ENCODE data around the gene KITLG.

DNA sequence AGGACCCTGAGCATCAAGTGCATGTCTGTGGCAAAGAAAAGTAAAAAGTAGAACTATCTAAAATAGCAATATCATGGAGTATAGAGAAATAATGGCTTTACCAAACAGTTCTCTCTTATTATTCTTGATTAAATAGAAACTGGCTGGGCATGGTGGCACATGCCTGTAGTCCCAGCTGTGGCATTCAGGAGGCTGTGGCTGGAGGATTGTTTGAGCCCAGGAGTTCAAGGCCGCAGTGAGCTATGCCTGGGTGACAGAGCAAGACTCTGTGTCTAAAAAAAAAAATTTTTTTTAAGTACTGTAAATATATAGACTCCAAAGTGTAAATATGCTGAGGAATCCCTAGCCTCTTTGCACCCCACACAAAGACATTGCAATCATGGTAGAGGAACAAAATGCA, 121.9 kb downstream of the KITLG start:
- TF ChIP-seq, protein P1, sequence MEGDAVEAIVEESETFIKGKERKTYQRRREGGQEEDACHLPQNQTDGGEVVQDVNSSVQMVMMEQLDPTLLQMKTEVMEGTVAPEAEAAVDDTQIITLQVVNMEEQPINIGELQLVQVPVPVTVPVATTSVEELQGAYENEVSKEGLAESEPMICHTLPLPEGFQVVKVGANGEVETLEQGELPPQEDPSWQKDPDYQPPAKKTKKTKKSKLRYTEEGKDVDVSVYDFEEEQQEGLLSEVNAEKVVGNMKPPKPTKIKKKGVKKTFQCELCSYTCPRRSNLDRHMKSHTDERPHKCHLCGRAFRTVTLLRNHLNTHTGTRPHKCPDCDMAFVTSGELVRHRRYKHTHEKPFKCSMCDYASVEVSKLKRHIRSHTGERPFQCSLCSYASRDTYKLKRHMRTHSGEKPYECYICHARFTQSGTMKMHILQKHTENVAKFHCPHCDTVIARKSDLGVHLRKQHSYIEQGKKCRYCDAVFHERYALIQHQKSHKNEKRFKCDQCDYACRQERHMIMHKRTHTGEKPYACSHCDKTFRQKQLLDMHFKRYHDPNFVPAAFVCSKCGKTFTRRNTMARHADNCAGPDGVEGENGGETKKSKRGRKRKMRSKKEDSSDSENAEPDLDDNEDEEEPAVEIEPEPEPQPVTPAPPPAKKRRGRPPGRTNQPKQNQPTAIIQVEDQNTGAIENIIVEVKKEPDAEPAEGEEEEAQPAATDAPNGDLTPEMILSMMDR (IDR thresholded peaks at IDR 0.05) = no peak
- no peak for TF ChIP-seq POLR2A (IDR thresholded peaks at IDR 0.05)

All from adrenal gland (tissue), 5 donors.